AG10803 (cell line): ENCODE data around the gene TRMU.
A peak's percentile ranks its signal among the peaks of the same experiment; 100 is the strongest.

Experiments
- DNase-seq: peaks from one replicate; pipeline ENCODE4 v3.0.0; 2010; ENCODE audit warnings: low read depth
- H3K4me3 ChIP-seq: 2 replicates; pipeline ENCODE4 v1.5.1; 2011; ENCODE audit warnings: mild to moderate bottlenecking, low read length, control low read depth
- CTCF ChIP-seq: conservative IDR thresholded peaks from 2 replicates; pipeline ENCODE4 v1.5.1; 2011; ENCODE audit warnings: mild to moderate bottlenecking, low read length, control low read depth, inconsistent platforms

The TRMU gene

GRCh38 chr22:46290121-46290842, 45.2 kb upstream of the TRMU start:
- no peak for TF ChIP-seq CTCF
- no peak overlapping the region for H3K4me3 ChIP-seq
- DNase-seq, result no peak

DNA sequence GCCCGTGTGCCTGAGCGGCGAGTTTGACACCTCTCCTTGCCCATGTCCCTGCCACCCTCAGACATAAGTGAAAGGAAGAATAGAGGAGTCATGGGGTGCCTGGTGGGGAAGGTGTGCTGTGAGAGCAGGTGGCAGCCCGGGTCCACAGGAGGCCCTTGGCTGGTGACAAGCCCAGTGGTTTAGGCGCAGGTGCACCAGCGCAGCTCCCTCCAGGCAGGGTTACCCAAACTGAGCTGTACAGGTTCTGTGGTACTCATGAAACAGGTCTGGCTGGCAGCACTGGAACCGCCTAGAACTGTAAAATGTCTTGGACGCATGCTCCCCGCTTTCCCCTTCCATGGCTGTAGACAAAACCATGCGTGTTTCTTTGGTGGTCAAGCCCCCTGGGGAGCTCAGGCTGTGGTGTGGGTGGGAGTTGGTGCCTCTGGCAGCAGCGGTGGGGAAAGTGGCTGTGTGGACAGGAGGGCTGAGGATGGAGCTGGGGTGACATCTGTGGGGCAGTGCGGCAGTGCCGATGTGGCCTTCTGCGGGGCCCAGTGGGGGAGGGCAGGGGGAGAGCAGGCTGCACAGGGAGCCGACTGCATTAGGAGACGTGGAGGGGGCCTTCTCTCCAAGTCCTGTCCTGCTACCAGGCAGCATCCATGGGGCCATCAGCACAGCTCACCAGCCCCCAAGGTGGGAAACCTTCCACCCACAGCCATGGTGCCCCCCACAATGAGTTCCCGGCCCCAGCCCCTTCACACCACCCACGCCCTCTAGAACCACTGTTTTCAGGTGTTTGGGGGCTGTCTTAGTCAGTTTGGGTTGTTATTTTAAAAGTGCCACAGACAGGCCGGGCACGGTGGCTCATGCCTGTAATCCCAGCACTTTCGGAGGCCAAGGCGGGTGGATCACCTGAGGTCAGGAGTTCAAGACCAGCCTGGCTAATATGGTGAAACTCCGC, 44.4 kb upstream of the TRMU start:
- TF ChIP-seq CTCF, result no peak
- no peak overlapping the region for H3K4me3 ChIP-seq
- DNase-seq, result no peak

DNA sequence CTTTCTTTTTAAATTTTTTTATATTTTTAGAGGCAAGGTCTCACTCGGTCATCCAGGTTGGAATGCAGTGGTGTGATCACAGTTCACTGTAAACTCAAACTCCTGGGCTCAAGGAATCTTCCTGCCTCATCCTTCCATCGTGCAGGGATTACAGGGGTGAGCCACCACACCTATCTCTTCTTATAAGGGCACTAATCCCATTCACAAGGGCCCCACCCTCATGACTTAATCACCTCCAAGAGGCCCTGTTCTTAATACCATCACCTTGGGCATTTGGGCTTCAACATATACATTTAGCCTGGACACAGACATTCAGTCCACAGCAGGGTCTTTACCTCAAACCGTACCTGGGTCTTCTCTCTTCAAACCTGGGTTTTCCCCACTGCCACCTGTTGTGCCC, 43.3 kb upstream of the TRMU start:
- no peak overlapping the region for H3K4me3 ChIP-seq
- no peak for DNase-seq
- no peak for TF ChIP-seq CTCF

DNA sequence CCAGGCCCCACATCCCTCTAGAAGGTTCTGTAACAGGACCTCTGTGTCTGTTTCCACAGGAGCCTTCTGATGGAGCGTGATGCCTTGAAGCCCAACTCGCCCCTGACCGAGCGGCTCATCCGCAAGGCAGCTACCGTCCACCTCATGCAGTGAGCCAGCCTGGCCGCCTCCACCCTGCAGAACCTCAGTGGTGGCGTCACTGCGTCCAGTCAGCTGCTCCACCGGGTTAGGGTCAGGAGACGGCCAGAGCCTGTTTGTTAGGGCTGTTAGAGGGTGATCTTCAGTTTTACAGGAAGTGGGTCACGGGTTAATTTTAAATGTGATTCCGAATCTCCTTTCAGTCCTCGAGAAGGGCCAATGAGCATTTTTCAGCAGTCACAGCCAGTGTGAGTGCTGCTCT, 42.8 kb upstream of the TRMU start:
- no peak for DNase-seq
- TF ChIP-seq CTCF, result no peak
- no peak overlapping the region for H3K4me3 ChIP-seq

- no peak overlapping the region for H3K4me3 ChIP-seq
- TF ChIP-seq CTCF, result no peak; the same call in 1 of the 2 replicates
- peak; percentile 78 for DNase-seq
Observed at GRCh38 chr22:46293577-46294260, 41.8 kb upstream of the TRMU start.

DNA sequence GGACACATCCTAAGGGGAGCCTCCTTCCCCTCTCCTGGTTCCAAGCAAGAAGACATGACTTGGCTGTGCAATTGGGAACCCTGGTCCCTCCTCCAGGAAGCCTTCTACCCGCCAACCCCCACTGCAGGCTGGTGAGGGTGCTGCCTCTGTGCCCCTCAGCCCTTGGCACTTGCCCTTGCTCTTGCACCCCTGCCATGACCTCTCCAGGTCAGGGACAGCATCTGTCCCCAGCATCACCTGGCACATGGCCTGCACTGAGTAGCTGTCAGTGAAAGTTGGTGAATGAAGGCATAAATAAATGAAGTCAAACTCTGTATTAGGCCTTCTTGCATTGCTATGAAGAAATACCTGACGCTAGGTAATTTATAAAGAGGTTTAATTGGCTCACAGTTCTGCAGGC, 40.7 kb upstream of the TRMU start:
- no peak overlapping the region for H3K4me3 ChIP-seq
- TF ChIP-seq CTCF, result no peak
- DNase-seq, result no peak
